ENCODE measurements around the gene MUC13. TPM values are rescaled to one million over a fixed set of nuclear protein-coding genes. Genes with fewer than 3 reads are reported as not detected.

Gene MUC13
- total and polyA plus RNA-seq, 2 experiments from 2014 or later, result 84.4 to 297 TPM

- no peak for DNase-seq (ENCODE audit: low spot score)
- H3K27me3 ChIP-seq, result no peaks in the 10 kb centered on the region
- no peak overlapping the region for H3K27ac ChIP-seq
- 89% methylated on average over 3 of the region's 3 CpGs for WGBS (ENCODE audit: low lambda C conversion rate, missing lambda C conversion rate)
- no peaks in the 10 kb centered on the region for H3K36me3 ChIP-seq (replicated peaks; ENCODE audit: insufficient read depth, low read depth)
- TF ChIP-seq EZH2 (IDR thresholded peaks at IDR 0.05; ENCODE audit: borderline replicate concordance), result no peak
- no peak for TF ChIP-seq CTCF (IDR thresholded peaks at IDR 0.05; ENCODE audit: poor library complexity)
- TF ChIP-seq EZH2phosphoT487 (IDR thresholded peaks at IDR 0.05; ENCODE audit: low read depth, severe bottlenecking, unreplicated experiment), result no peak
- H3K79me2 ChIP-seq, result peaks cover 91% of the 10 kb centered on the region
- H3K9me3 ChIP-seq (ENCODE audit: low read depth), result no peaks in the 10 kb centered on the region
- peaks cover 18% of the 10 kb centered on the region for H3K4me1 ChIP-seq (ENCODE audit: insufficient read depth)
- H2AFZ ChIP-seq, result no peak overlapping the region
- H3K4me2 ChIP-seq, result no peak overlapping the region
- H3K9me2 ChIP-seq (replicated peaks; ENCODE audit: insufficient read depth), result no peaks in the 10 kb centered on the region
- no peak overlapping the region for H3K4me3 ChIP-seq
- H4K20me1 ChIP-seq (ENCODE audit: insufficient read depth, poor library complexity, severe bottlenecking), result no peaks in the 10 kb centered on the region
Observed at GRCh38 chr3:124877674-124878073, 56.9 kb downstream of the MUC13 start.

GRCh38 chr3:124876401-124876878 is 58.1 kb downstream of the MUC13 start:
- Histone ChIP-seq H3K79me2 (peaks cover 81% of the 10 kb centered on the region), H3K9me3 (ENCODE audit: low read depth) (no peaks in the 10 kb centered on the region), H4K20me1 (ENCODE audit: insufficient read depth, poor library complexity, severe bottlenecking) (no peaks in the 10 kb centered on the region), H2AFZ (no peak overlapping the region), H3K9me2 (replicated peaks; ENCODE audit: insufficient read depth) (no peaks in the 10 kb centered on the region), H3K4me3 (no peak overlapping the region), H3K4me2 (no peak overlapping the region), H3K4me1 (ENCODE audit: insufficient read depth) (peaks cover 18% of the 10 kb centered on the region), H3K27ac (no peak overlapping the region), H3K27me3 (no peaks in the 10 kb centered on the region), H3K36me3 (replicated peaks; ENCODE audit: insufficient read depth, low read depth) (no peaks in the 10 kb centered on the region)
- no peak for DNase-seq (ENCODE audit: low spot score)
- TF ChIP-seq CTCF (IDR thresholded peaks at IDR 0.05; ENCODE audit: poor library complexity) (no peak), EZH2 (IDR thresholded peaks at IDR 0.05; ENCODE audit: borderline replicate concordance) (no peak), EZH2phosphoT487 (IDR thresholded peaks at IDR 0.05; ENCODE audit: low read depth, severe bottlenecking, unreplicated experiment) (no peak)
- 71% methylated on average over 3 of the region's 3 CpGs for WGBS (ENCODE audit: low lambda C conversion rate, missing lambda C conversion rate)

GRCh38 chr3:124873226-124873625 is 61.3 kb downstream of the MUC13 start:
- Histone ChIP-seq H3K9me3 (ENCODE audit: low read depth) (no peaks in the 10 kb centered on the region), H4K20me1 (ENCODE audit: insufficient read depth, poor library complexity, severe bottlenecking) (no peaks in the 10 kb centered on the region), H2AFZ (no peak overlapping the region), H3K27ac (no peak overlapping the region), H3K27me3 (no peaks in the 10 kb centered on the region), H3K4me2 (no peak overlapping the region), H3K4me1 (ENCODE audit: insufficient read depth) (peaks cover 7% of the 10 kb centered on the region), H3K4me3 (no peak overlapping the region), H3K9me2 (replicated peaks; ENCODE audit: insufficient read depth) (no peaks in the 10 kb centered on the region), H3K79me2 (peaks cover 60% of the 10 kb centered on the region), H3K36me3 (replicated peaks; ENCODE audit: insufficient read depth, low read depth) (no peaks in the 10 kb centered on the region)
- no peak for DNase-seq (ENCODE audit: low spot score)
- TF ChIP-seq EZH2phosphoT487 (IDR thresholded peaks at IDR 0.05; ENCODE audit: low read depth, severe bottlenecking, unreplicated experiment) (no peak), EZH2 (IDR thresholded peaks at IDR 0.05; ENCODE audit: borderline replicate concordance) (no peak), CTCF (IDR thresholded peaks at IDR 0.05; ENCODE audit: poor library complexity) (no peak)
- 46% methylated on average over 1 of the region's 1 CpG for WGBS (ENCODE audit: low lambda C conversion rate, missing lambda C conversion rate)

- no peak for TF ChIP-seq CTCF (IDR thresholded peaks at IDR 0.05; ENCODE audit: poor library complexity)
- TF ChIP-seq EZH2 (IDR thresholded peaks at IDR 0.05; ENCODE audit: borderline replicate concordance), result no peak
- TF ChIP-seq EZH2phosphoT487 (IDR thresholded peaks at IDR 0.05; ENCODE audit: low read depth, severe bottlenecking, unreplicated experiment), result no peak
- peaks cover 11% of the 10 kb centered on the region for H3K79me2 ChIP-seq
Observed at GRCh38 chr3:124867511-124867910, 67.0 kb downstream of the MUC13 start.

More at GRCh38 chr3:124867511-124867910, 67.0 kb downstream of the MUC13 start:
- Histone ChIP-seq H4K20me1 (ENCODE audit: insufficient read depth, poor library complexity, severe bottlenecking) (no peaks in the 10 kb centered on the region), H3K4me3 (no peak overlapping the region), H3K9me3 (ENCODE audit: low read depth) (no peaks in the 10 kb centered on the region), H2AFZ (no peak overlapping the region), H3K4me2 (no peak overlapping the region), H3K9me2 (replicated peaks; ENCODE audit: insufficient read depth) (no peaks in the 10 kb centered on the region), H3K36me3 (replicated peaks; ENCODE audit: insufficient read depth, low read depth) (no peaks in the 10 kb centered on the region), H3K4me1 (ENCODE audit: insufficient read depth) (no peaks in the 10 kb centered on the region), H3K27me3 (no peaks in the 10 kb centered on the region), H3K27ac (no peak overlapping the region)
- no peak for DNase-seq (ENCODE audit: low spot score)
- 88% methylated on average over 3 of the region's 3 CpGs for WGBS (ENCODE audit: low lambda C conversion rate, missing lambda C conversion rate)

Measured in hepatocyte (in vitro differentiated cells).